Ramos (cell line): ENCODE results near the gene TRIM3.

Source experiments
- in situ Hi-C: fragments of 300-500 bp; cut with MboI; formaldehyde crosslinking; loops from one replicate; pipeline ENCODE4 v1.14.3; 2022; ENCODE audit warnings: low sequenced_read_pairs; ENCODE audit not compliant: unreplicated experiment

The TRIM3 gene

DNA sequence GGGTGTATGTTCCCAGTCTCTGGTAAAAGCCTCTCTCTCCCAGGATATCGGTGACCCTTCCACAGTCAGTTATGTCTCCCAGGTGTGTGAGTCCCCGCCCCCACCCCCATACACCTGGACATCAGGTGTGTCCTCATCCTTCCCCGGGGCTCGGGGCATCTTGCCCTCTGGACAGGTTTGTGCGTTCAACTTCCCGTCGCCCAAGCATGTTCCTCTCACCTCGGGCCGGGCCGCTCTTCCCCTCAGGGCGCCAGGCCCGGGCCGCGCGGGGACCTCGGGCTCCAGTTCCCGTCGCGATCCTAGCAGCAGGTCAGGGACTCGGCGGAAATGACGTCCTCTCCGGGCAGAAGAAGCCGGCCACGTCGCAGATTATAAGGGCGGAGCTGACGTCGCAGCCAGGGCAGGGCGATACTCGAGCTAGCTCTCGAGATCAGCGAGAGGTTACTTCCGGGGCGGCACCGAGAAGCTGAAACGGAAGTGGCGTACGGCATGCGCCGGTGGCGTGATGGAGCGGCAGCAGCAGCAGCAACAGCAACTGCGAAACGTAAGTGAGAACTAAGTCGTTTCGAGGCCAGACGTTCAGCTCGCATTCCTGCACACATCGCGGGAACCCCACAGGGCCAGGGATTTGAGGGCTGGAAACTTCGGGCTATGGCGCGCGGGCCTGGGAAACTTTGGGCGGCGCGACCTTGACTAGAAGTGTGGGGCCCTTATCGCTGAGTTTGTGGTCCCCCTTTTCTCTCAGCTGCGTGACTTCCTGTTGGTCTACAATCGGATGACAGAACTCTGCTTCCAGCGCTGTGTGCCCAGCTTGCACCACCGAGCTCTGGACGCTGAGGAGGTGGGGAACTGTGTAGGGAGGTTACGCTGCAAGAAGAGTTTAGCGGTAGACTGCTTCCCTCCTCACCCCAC lies 7.5 kb upstream of the TRIM3 start, which contains the start of the genes ARFIP2 and TIMM10B:
ARFIP2 (minus strand) TSS at position 320 of the 912 bp plus-strand sequence. CDS start 910 bp downstream, outside the sequence.
TIMM10B (plus strand) TSS at position 490 of the 912 bp plus-strand sequence; CDS start at position 506, 16 bp downstream.
- in situ Hi-C loops = no loop called here

DNA sequence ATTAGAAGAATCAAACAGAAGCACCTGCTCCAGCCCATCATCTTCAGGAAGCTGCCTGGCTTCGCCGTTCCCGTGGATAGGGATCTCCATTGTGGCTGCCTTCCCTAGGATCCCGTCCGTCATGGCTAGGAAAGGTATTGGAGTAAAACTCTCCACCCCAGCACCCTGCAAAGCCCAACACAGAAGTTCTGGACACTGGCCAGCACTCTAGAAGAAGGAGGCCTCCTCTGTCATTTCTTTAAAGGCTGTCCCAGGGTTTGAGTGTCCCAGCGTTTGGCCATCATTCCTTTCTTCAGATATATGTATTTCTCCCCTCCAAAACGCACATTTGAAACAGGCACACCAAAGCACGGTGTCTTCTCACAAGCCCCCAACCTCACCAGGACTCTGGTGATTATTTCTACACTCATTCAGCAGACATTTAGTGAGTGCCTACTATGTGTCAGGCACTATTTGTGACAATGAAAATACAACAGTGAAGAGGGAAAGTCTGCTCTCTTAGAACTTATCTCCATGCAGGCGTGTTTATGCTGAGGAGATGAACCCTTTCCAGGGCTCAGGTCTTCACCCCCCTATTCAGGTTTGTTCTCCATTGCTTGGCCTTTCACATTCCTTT lies 6.7 kb upstream of the TRIM3 start:
- in situ Hi-C loops = no loop called here

DNA sequence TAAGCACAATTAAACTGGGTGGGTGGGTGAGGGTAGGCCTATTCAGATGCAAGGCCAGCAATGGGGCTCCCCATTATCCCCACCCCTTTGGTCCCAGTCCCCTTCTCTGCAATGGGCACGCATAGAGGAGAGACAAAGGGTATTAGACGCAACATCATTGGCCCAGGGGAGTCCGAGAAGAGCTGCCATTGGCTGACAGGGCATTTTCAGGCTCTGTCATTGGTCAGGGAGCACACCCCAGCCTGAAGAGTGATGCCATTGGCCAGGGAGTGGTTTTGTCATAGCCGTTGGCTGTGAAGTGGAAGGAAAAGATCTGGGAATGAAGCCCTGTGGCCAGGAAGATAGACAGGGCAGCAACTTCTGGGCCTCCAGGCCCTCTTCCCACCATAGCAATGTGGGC lies 2.8 kb upstream of the TRIM3 start:
- in situ Hi-C loops = no loop called here

DNA sequence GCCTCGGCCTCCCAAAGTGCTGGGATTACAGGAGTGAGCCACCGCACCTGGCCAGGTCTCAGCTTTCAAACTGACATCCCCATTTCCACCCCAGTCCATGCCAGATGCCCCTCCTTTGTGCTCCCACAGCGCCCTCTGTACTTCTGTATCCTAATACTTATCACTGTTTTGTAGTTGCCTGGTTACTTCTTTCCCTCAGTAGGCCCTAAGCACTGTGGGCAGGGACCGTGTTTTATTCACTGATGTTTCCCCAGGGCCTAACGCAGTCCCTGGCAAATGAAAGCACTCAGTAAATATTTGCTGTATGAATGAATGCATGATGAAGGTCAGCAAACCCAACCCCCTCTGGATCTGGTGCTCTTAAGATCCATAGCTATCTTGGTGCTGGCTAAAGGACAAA lies 2.2 kb upstream of the TRIM3 start:
- in situ Hi-C loops = no loop called here

DNA sequence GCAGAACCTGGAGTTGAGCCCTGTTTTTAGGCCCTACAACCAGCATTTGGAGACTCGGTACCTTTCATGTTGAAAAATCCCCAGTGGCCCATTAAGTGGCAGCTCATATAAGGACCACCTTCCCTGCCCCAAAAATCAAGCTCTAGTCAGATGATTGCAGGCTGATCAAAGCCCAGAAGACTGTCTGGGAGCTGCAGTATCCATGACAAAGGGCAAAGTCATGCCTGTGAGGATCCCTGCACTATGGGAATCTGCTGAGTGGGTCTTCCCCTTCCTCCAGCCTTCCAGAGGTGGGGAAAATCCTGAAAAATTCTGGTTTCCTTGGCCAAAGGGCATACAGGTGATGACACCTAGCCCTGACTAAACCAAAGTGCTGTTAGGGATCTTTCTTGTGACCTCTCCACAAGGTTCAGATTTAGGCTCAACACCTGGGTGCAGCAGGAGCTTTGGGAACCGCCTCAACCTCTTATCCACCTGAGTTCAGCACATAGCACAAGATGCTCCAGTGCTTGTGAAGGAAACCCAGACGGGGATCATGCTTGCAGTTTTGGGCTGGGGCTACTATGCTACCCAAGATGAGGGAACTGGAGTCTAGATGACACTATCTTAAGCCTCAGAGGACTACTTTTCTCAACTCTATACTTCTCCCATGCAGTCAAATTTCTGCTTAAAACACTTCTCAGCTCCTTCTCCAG lies 1.2 kb upstream of the TRIM3 start:
- in situ Hi-C loops = no loop called here

DNA sequence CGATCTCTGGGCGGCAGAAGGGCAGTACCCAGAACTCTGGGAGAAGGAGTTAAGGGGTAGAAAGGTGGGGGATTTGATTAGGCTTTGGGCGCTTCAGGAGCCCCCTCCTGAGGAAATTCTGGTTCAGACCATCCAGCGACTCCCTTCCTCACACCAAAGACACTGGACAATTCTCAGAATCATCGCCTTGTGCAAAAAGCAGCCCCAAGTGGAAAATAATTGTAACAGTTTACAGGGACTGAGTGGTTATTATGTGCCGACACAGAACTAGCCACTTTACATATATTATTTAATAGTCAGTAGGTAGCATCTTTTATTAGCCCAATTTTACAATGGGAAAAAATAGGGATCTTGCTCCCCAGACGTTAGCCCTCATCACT lies 662 bp upstream of the TRIM3 start:
- in situ Hi-C loops = no loop called here

DNA sequence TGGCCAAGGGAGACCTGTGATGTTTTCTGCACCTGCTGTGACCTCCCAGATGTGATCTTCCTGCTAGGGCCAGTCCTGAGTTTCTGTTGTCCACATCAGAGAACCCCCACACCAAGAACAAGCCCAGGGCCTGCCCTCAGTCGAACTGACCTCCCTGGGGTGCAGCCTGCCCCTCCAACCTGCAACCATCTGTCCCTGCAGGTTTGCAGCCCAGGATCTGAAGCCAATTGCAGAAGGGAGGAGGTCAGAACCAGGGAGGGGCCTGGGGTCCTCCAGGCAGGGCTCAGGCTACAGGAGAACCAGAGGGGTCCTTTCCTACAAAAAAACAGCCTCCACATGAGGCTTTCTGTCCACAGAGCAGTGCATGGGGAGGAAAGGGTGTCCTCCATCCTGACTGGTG lies 807 bp downstream of the TRIM3 start:
- in situ Hi-C loops = no loop called here

DNA sequence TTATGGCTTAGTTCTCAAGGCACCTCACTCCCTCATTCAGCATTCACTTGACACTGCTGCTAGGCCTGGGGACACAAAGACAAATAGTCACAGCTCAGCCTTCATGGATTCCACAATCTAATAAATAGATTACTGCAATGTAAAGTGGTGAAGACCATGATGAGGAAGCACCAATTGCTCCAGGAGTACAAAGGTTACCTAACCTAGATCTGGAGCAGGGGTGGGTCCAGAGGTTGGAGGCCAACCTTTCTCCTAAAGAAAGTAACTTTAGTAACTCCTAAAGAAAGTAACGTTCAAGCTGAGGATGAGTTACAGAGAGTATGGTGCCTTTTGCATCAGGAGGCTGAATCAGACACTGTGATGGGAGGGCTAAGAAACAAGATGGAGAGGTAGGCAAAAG lies 4.1 kb downstream of the TRIM3 start:
- in situ Hi-C loops = no loop called here

DNA sequence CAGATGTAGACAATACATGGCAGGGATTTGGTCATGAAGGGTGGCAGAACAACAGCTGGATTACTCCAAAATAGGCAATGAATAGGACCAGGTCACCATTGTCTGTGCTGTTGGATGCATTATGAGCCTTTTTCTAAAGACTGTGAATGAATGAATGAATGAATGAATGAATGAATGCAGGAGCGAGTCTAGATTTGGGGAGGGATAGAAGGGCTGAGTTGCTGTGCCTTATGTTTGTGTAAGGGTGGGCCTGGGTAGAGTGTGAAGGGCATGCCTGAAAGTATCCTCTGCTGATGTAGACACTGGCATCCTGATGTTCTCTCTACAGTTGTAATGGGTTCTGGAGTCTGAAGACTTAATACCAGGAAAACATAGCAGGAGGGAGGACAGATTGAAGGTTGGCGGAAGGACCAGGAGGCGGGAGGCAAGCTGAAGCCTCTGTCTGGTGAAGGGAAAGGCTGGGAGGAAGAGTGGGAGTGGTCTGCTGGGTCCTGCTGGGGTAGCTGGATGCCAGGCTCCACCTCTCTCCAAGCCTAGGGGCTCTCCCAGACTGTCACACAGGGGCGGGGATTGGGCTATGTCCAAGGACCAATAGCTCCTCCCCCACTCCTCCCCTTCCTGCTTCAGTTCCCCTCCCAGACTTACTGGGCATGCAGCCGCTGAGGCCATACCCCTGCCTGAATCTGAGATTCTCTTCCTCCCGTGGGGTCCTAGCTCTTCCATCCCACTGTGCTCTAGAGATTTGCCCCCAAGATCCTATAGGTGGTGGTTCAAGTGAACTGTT lies 4.8 kb downstream of the TRIM3 start:
- in situ Hi-C loops = no loop called here

DNA sequence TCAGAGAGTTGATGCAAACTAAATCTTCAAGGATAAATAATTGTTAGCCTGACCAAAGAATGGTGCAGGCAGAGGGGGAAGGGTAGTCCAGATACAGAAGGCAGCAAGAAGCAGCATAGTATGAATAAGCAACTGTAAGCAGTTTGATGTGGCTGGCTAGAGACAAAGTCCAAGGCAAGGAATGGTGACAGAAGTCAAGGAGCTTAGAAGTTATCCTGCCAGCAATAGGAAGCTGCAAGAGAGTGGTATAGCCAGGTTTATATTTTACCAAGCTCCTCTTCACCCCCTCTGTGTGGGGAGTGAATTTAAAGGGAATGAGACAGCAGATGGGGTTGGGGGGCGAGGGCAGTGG lies 14.7 kb downstream of the TRIM3 start:
- in situ Hi-C loops = no loop called here

DNA sequence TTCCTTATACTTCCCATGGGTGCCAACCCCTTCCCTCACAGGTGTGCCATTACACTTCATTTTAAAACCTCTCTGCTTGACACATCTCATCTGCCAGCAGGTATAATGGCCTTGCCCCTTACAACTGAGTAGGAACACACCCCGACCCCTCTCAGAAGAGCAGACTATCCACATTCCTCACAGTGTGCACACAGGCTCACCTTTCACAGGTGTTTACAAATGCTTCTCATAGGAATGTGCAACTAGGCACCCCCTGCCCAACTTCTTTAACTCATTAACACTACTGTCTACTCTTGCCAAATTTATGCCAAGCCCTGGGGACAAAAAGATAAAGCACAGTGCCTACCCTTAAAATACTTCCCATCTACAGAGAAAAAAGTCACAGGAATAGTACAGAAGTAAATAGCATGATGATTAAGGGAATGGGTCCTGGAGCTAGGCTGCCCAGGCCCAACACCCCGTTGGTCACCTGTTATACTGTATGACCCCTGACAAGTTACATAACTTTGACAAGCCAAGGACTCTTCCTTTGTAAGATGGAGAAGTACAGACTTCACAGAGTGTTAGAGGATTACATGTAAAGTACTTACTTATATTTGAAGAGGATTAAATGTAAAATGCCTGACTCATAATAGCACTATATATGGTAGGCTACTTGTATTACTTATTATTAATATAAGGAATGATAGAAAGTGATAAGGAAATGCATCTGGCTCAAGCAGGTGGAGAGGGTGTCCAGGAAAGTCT lies 15.2 kb downstream of the TRIM3 start:
- in situ Hi-C loops = no loop called here

DNA sequence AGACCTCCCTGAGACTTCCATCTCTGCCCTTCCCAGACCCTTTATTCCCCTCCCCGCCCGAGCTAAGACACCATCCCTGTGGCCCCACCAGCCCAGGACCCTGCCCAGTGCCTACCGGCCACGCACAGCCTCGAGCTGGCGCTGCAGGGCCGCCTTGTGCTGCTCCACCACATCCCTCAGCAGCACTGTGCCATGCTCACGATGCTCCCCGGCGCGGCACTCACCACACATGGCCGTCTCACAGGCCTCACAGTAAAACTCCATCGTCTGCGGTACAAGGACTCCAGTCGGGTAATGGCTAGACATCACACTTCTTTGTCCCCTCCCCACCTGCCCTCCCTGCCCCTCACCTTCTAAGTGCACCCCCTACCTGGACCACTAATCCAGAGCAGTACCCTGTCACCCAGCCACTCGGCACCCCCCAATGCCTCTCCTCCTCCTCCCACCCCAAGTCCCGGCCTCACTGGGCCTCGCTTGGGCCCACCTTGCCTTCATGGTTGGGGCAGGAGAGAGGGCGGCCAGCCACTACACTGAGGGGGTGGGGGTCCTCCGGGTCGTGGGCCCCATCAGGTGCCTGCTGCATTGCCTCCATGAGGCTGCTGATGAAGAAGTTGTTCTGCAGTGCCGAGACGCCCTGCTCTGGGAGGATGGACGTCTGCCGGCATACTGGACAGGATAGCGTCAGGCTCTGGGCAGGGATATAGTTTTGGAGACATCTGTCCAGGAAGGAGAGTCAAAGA lies 16.0 kb downstream of the TRIM3 start:
- in situ Hi-C loops = no loop called here

DNA sequence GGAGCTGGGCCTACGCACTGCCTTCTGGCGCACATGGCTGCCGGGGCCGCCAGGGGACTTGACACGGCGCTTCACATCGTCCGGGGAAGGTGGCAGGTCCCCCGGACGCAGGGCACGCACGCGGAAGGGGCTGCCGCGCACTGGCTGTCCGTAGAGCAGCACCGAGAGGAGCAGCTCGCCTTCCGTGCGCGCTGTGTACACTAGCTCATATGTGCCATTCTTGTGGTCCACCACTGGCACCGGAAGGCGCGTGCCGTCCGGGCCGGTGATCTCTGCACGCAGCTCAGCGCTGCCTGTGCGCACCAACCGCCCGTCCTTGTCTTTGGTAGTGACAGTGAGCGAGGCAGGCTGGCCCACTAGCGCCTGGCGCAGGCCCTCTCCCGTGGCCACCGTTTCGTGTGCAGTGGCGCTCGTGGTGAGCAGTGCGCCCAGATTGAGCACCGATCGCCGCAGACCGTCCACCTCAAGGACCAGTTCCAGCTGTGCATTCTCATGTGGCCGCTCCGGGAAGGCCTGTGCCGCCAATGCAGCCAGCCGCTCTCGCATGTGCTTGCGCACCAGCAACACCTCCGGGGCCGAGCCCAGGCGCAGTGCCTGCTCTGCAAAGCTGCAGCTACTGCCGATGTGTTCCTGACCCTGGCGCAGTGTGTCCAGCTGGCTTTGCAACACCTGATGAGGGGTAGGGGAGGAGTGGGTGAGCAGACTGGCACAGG lies 17.2 kb downstream of the TRIM3 start:
- in situ Hi-C loops = no loop called here

DNA sequence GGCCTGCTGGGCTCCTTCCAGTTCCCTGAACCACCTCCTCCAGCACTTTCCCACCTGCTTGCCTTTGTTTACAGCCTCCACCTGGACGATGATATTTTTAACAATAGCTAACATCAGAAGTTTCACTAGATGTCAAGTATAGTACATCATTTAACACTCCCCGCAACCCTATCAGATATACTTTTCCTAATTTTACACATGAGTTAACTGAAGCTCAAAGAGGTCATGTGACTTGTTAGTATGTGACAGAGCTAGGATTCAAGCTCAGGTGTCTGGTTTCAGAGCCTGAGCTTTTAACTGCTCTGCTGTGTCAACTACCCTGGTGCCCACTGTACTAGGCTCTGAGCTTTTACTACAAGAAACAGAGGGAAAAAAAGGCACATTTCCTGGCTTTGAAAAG lies 18.7 kb downstream of the TRIM3 start:
- in situ Hi-C loops = no loop called here

DNA sequence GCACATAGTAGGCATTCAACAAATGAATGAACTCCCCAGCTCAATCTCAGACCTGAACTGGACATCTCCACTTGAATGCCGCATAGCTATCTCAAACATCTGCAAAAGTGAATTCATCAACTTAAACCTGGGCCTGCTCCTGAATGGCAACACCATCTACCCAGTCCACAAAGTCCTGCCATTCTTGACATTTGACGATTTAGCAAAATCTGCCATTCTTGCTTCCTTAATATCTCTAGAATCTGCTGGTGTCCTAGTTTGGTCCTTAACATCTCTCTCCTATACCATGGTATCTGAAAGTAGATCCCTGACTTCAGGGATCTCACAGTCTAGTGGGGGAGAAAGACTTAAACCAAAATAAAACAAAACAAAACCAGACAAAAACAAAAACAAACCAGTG lies 20.6 kb downstream of the TRIM3 start:
- in situ Hi-C loops = no loop called here

DNA sequence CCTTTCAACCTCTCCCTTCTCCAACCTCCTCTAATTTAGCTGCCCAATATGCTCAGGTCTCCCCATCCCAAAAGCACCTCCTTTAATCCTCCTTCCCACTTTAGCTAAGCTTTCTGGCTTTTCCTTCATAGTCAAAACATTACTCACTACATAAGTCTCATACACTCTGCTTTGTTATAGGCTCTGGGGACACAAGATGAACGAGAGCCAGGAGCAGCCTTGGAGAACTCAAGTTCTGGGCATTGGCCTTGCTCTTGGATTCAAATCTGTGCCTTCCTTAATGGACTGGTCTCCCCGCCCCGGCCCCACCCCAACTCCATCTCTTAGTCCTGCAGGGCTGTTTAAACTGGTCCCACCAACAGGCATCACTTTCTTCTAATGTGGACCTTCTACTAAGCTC lies 21.5 kb downstream of the TRIM3 start:
- in situ Hi-C loops = no loop called here

DNA sequence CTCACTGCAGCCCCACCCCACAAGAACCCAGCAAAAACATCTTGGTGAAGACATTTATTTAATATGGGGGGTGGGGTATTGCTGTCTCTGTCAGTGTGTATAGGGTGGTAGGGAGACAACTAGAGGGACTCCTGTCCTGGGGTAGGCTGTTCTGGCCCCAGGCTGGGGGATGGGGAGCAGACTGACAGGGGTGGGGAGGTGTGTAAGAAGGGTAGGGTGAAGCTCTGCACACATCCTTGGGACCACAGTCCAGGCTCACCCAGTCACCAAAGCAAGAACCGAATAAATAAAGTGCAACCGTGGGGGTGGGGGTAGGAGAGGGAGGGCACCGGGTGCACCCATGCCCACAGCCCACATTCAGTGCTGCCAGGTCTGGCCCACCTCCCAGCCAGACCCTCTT lies 25.2 kb downstream of the TRIM3 start:
- in situ Hi-C loops = no loop called here

DNA sequence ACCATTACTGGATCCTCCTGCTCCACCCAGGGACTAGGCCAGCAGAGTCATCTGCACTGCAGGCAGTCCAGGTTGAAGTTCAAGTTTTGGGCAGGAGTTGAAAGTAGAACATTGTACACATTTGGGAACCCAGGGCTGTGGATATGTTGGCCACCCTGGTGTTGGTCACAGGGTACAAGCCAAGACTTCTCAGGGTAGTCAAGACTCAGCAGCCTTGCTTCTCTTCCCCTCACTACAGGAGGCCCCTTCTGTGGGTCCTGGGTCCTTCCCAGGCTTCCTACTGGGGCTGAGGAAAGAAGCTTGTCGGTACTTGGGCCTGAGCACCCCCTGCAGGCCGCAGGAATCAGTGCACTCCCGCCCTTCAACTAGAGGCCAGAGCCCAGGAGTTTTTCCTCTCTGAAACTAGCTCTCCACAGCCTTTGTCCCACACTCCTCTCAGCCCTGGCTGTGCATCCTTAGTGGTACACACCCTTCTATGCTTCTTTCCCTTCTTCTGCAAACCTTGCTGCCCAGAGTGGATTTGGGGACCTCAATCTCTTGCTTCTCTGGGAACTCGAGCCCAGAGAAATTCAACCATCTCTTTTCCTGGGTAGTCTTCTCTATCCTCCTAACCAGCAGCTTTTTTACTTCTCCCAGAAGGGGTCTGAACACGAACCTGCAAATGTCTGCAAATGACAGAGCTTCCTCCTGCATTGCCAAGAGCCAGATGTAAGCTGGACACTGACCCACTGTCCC lies 30.3 kb downstream of the TRIM3 start:
- in situ Hi-C loops = loop anchor here (5.0 kb wide), 1 partner anchor 61 kb away; no protein-coding TSS in a partner anchor
